ENCODE measurements around the gene TMEM239. TPM values are rescaled to one million over a fixed set of nuclear protein-coding genes. Genes with fewer than 3 reads are reported as not detected.

The TMEM239 gene
- total RNA-seq, 4 donors from 2014 or later = 2.8 TPM; not detected in 3

DNA sequence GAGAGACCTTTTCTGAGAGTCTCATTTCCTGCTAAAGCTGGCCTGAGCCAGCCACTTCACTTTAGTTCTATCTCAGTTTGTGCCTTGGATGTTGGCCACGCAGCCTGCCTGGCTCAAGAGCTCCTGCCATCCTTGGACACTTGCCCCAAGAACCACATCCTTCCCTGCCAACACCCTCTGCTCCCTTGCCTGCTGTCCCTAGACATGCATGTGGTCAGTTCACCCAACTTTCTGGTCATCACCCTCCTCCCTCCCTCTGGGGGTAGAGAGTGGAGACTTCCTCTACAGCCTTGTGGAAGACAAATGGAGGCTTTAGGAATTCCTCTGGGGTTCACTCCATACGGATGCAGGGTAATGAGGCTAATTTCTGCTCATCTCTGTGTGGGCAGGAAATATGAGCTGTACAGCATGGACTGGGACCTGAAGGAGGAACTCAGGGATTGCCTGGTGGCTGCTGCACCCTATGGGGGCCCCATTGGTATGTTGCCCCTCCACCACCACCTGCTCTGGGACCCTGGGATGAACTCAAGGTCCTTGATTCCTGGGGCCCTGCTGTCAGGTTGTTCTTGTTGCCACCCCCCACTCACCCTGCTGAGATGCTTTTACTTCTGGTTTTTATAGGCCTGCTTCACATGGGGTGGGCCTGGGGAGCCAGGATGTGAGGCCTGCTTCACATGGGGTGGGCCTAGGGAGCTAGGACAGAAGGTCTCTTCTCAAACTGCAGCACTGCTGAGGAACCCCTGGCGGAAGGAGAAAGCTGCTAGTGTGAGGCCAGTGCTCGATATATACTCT is 43.4 kb downstream of the TMEM239 start:
- H3K9me3 ChIP-seq = no peaks in the 10 kb centered on the region
- peaks cover 42% of the 10 kb centered on the region for H3K36me3 ChIP-seq
- 78% methylated on average over 1 of the region's 4 CpGs for WGBS
- H3K4me3 ChIP-seq = no peak overlapping the region
- no peaks in the 10 kb centered on the region for H3K4me1 ChIP-seq
- H3K27ac ChIP-seq = no peak overlapping the region
- H3K27me3 ChIP-seq = no peaks in the 10 kb centered on the region
- DNase-seq (ENCODE audit: low spot score in 2 of 2) = no peak
- TF ChIP-seq EP300 (IDR thresholded peaks at IDR 0.05) (no peak), POLR2A (IDR thresholded peaks at IDR 0.05) (no peak), POLR2AphosphoS5 (IDR thresholded peaks at IDR 0.05) (no peak)
- TF ChIP-seq, protein P1, sequence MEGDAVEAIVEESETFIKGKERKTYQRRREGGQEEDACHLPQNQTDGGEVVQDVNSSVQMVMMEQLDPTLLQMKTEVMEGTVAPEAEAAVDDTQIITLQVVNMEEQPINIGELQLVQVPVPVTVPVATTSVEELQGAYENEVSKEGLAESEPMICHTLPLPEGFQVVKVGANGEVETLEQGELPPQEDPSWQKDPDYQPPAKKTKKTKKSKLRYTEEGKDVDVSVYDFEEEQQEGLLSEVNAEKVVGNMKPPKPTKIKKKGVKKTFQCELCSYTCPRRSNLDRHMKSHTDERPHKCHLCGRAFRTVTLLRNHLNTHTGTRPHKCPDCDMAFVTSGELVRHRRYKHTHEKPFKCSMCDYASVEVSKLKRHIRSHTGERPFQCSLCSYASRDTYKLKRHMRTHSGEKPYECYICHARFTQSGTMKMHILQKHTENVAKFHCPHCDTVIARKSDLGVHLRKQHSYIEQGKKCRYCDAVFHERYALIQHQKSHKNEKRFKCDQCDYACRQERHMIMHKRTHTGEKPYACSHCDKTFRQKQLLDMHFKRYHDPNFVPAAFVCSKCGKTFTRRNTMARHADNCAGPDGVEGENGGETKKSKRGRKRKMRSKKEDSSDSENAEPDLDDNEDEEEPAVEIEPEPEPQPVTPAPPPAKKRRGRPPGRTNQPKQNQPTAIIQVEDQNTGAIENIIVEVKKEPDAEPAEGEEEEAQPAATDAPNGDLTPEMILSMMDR (IDR thresholded peaks at IDR 0.05) = no peak

DNA sequence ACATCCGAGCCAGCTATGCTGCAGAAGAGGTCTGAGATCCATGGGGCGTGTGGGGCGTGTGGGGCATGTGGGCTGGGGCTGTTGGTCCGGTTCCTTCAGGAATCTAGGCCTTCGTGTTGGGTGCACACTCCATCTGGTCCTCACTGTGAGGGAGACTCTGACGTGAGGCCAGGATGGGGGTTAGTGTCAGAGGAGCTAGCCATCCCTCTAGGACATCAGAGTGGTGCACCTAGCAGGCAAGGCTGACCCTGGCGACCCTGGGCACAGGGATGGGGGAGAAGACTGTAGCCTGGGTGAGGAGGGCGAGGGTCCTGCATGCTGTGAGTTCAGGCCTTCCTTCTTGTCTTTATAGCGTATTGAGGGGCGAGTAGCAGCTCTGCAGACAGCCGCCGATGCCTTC is 48.5 kb downstream of the TMEM239 start:
- Histone ChIP-seq H3K36me3 (peaks cover 63% of the 10 kb centered on the region), H3K9me3 (no peaks in the 10 kb centered on the region), H3K4me3 (no peak overlapping the region), H3K27ac (no peak overlapping the region), H3K4me1 (no peaks in the 10 kb centered on the region), H3K27me3 (no peaks in the 10 kb centered on the region)
- no peak for TF ChIP-seq POLR2AphosphoS5 (IDR thresholded peaks at IDR 0.05)
- no peak for TF ChIP-seq POLR2A (IDR thresholded peaks at IDR 0.05)
- TF ChIP-seq, protein P1 (IDR thresholded peaks at IDR 0.05) = no peak
- TF ChIP-seq EP300 (IDR thresholded peaks at IDR 0.05) = no peak
- no peak for DNase-seq (ENCODE audit: low spot score in 2 of 2)
- WGBS = 89% methylated on average over 8 of the region's 12 CpGs

DNA sequence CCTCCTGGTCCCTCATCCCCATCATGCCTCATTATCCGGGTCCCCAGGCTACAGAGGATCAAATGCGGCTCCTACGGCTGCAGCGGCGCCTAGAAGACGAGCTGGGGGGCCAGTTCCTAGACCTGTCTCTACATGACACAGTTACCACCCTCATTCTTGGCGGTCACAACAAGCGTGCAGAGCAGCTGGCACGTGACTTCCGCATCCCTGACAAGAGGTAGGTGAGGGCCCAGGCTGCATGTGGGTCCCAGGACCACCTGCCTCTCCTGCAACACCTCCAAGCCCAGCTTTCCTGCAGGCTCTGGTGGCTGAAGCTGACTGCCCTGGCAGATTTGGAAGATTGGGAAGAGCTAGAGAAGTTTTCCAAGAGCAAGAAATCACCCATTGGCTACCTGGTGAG is 48.9 kb downstream of the TMEM239 start:
- no peak for DNase-seq (ENCODE audit: low spot score in 2 of 2)
- 96% methylated on average over 10 of the region's 10 CpGs for WGBS
- TF ChIP-seq POLR2A (IDR thresholded peaks at IDR 0.05) (no peak), POLR2AphosphoS5 (IDR thresholded peaks at IDR 0.05) (no peak), EP300 (IDR thresholded peaks at IDR 0.05) (no peak)
- TF ChIP-seq, protein P1 (IDR thresholded peaks at IDR 0.05) = no peak

DNA sequence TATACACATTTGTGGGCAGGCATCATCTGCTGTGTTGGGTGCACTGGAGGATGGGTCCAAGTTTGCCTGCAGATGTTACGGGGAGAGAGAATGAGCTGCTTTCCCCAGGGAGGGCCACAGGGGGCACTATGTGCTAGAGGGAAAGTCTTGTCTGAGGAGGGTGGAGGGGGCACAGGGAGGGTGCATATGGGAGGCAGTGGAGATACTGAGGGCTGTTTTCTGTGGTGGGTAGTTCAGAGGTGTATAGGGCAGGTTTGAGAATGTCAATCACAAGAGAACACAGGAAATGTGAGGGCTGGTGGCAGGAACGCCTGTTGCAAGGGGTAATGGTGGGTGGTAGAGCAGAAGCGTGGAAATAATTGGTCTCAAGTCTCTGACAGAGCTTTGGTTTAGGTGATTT is 49.5 kb downstream of the TMEM239 start:
- Histone ChIP-seq H3K4me1 (peaks cover 3% of the 10 kb centered on the region), H3K27me3 (no peaks in the 10 kb centered on the region), H3K9me3 (no peaks in the 10 kb centered on the region), H3K27ac (no peak overlapping the region), H3K4me3 (no peak overlapping the region), H3K36me3 (peaks cover 60% of the 10 kb centered on the region)
- 93% methylated on average over 3 of the region's 3 CpGs for WGBS
- TF ChIP-seq, protein P1 (IDR thresholded peaks at IDR 0.05) = no peak
- TF ChIP-seq EP300 (IDR thresholded peaks at IDR 0.05) (no peak), POLR2AphosphoS5 (IDR thresholded peaks at IDR 0.05) (no peak), POLR2A (IDR thresholded peaks at IDR 0.05) (no peak)
- no peak for DNase-seq (ENCODE audit: low spot score in 2 of 2)

More for the DNA sequence above, 48.9 kb downstream of the TMEM239 start:
- no peak overlapping the region for H3K4me3 ChIP-seq
- H3K9me3 ChIP-seq = no peaks in the 10 kb centered on the region
- H3K27ac ChIP-seq = no peak overlapping the region
- peaks cover 63% of the 10 kb centered on the region for H3K36me3 ChIP-seq
- H3K27me3 ChIP-seq = no peaks in the 10 kb centered on the region
- no peaks in the 10 kb centered on the region for H3K4me1 ChIP-seq

DNA sequence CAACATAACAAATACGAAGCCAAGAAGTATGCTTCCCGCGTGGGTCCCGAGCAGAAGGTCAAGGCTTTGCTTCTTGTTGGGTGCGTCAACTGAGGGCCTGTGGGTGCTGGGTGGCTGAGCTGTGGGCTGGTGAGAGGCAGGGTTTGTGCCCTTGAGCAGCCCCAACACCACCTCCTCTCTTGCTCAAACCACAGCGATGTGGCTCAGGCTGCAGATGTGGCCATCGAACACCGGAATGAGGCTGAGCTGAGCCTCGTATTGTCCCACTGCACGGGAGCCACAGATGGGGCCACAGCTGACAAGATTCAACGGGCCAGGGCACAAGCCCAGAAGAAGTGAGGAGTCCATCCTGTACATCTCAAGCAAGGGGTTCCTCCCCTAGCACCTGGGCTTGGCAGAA is 50.1 kb downstream of the TMEM239 start:
- DNase-seq (ENCODE audit: low spot score in 2 of 2) = no peak
- WGBS = 85% methylated on average over 11 of the region's 11 CpGs
- Histone ChIP-seq H3K4me3 (no peak overlapping the region), H3K27me3 (no peaks in the 10 kb centered on the region), H3K36me3 (peaks cover 54% of the 10 kb centered on the region), H3K27ac (no peak overlapping the region), H3K9me3 (no peaks in the 10 kb centered on the region), H3K4me1 (peaks cover 9% of the 10 kb centered on the region)
- no peak for TF ChIP-seq POLR2A (IDR thresholded peaks at IDR 0.05)
- no peak for TF ChIP-seq EP300 (IDR thresholded peaks at IDR 0.05)
- TF ChIP-seq, protein P1 (IDR thresholded peaks at IDR 0.05) = no peak
- TF ChIP-seq POLR2AphosphoS5 (IDR thresholded peaks at IDR 0.05) = no peak
